Esophagus muscularis mucosa (tissue), 4 donors: ENCODE data around the gene PLA2G2E.

Source experiments
- CTCF ChIP-seq, 3 experiments: fragments of 200-600 bp in 2 of 3; fragments of 450-650 bp in 1 of 3; sonication (generic) in 2 of 3; IDR thresholded peaks; one replicate each; pipeline ENCODE4 v1.5.1; 2017 to 2019; ENCODE audit warnings: antibody characterized with exemption in 3 of 3, mild to moderate bottlenecking in 2 of 3, moderate library complexity in 1 of 3
- EP300 ChIP-seq: sonication (generic); formaldehyde crosslinking; IDR thresholded peaks from one replicate; pipeline ENCODE4 v1.6.1; 2017; ENCODE audit warnings: antibody characterized with exemption
- POLR2A ChIP-seq: fragments of 450-650 bp; IDR thresholded peaks from one replicate; pipeline ENCODE4 v1.6.1; 2017; ENCODE audit warnings: antibody characterized with exemption, moderate library complexity, mild to moderate bottlenecking, low read depth
- POLR2AphosphoS5 ChIP-seq, 2 donors: sonication (generic); formaldehyde crosslinking; IDR thresholded peaks; one replicate each; pipeline ENCODE4 v1.6.1; 2017; ENCODE audit warnings: antibody characterized with exemption in 2 of 2

DNA sequence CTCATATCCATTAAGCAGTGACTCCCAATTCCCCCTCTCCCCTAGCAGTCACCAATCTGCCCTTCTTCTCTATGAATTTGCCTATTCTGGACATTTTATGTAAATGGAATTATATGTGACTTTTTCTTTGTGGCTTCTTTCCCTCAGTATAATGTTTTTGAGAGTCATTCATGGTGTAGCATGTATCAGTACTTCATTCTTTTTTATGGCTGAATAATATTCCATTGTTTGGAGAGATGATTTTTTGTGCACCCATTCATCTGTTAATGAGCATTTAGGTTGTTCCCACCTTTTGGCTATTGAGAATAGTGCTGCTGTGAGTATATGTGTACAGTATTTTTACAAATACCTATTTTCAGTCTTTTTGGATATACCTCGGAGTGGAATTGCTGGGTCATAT is 21.8 kb downstream of the PLA2G2E start:
- TF ChIP-seq POLR2AphosphoS5 (IDR thresholded peaks at IDR 0.05) (no peak), EP300 (no peak), CTCF (IDR thresholded peaks at IDR 0.05) (no peak), POLR2A (no peak)
